ENCODE data around the gene SPATS2.

Gene SPATS2

GRCh38 chr12:49397000-49397399 is 29.7 kb downstream of the SPATS2 start:
- no peak overlapping the region for H3K9ac ChIP-seq (ENCODE audit: insufficient read length)
- no peak overlapping the region for H3K27ac ChIP-seq
- H3K36me3 ChIP-seq (ENCODE audit: insufficient read depth, low read length), result no peaks in the 10 kb centered on the region
- no peak for DNase-seq (ENCODE audit: low read depth, low spot score)
- TF ChIP-seq EZH2 (IDR thresholded peaks at IDR 0.05), result no peak
- TF ChIP-seq POLR2AphosphoS5 (IDR thresholded peaks at IDR 0.05; ENCODE audit: borderline replicate concordance, low read depth, low read length), result no peak
- no peak for TF ChIP-seq FOXP2 (optimal IDR thresholded peaks at IDR 0.05; ENCODE audit: control extremely low read depth, extremely low read length, insufficient read depth)
- H3K4me3 ChIP-seq, result no peak overlapping the region
- H3K9me3 ChIP-seq (ENCODE audit: low read depth, low read length), result no peaks in the 10 kb centered on the region

DNA sequence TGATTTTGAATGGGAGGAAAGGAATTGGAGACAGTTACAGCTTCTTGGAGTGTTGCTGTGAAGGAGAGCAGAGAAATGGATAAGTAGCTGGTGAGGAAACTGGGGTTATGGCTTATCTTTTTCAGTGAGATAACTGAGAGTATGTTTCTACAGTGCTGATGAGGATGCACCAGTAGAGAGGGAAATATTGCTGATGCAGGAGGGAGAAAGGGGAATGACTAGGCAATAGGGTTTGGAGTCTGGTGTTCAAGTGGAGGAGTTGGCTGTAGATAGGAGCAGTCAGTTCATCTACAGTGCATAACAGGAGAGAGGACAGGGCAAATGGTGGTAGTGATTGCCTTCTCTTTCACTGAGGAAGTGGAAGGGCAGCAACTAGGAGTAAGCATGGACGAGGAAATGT is 33.0 kb downstream of the SPATS2 start:
- no peak overlapping the region for H3K4me3 ChIP-seq
- no peak overlapping the region for H3K9ac ChIP-seq (ENCODE audit: insufficient read length)
- no peak overlapping the region for H3K27ac ChIP-seq
- no peak for DNase-seq (ENCODE audit: low read depth, low spot score)
- no peak for TF ChIP-seq EZH2 (IDR thresholded peaks at IDR 0.05)
- TF ChIP-seq POLR2AphosphoS5 (IDR thresholded peaks at IDR 0.05; ENCODE audit: borderline replicate concordance, low read depth, low read length), result no peak
- TF ChIP-seq FOXP2 (optimal IDR thresholded peaks at IDR 0.05; ENCODE audit: control extremely low read depth, extremely low read length, insufficient read depth), result no peak
- H3K36me3 ChIP-seq (ENCODE audit: insufficient read depth, low read length), result no peaks in the 10 kb centered on the region
- H3K9me3 ChIP-seq (ENCODE audit: low read depth, low read length), result no peaks in the 10 kb centered on the region

DNA sequence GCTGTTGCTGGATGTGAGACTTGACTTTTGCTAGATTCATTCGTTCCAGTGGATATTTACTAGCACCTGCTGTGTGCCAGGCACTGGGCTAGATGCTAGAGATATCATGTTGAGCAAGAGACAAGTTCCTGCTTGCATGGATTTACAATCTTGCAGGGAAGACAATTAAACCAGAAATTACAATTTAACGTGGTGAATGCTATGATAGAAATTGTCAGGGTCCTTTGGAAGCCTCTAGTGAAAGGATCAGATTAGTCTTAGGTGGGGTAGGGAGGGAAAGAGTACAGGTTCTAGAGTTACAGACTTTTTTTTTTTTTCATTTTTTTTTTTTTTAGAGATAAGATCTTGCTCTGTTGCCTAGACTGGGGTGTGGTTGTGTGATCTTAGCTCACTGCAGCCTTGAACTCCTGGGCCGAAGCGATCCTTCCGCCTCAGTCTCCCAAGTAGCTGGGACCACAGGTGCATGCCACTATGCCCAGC is 36.7 kb downstream of the SPATS2 start:
- DNase-seq (ENCODE audit: low read depth, low spot score), result no peak
- no peaks in the 10 kb centered on the region for H3K36me3 ChIP-seq (ENCODE audit: insufficient read depth, low read length)
- H3K9ac ChIP-seq (ENCODE audit: insufficient read length), result no peak overlapping the region
- H3K9me3 ChIP-seq (ENCODE audit: low read depth, low read length), result no peaks in the 10 kb centered on the region
- TF ChIP-seq EZH2 (IDR thresholded peaks at IDR 0.05), result no peak
- no peak for TF ChIP-seq FOXP2 (optimal IDR thresholded peaks at IDR 0.05; ENCODE audit: control extremely low read depth, extremely low read length, insufficient read depth)
- TF ChIP-seq POLR2AphosphoS5 (IDR thresholded peaks at IDR 0.05; ENCODE audit: borderline replicate concordance, low read depth, low read length), result no peak
- peak overlapping the region; percentile 59 for H3K27ac ChIP-seq
- no peak overlapping the region for H3K4me3 ChIP-seq

DNA sequence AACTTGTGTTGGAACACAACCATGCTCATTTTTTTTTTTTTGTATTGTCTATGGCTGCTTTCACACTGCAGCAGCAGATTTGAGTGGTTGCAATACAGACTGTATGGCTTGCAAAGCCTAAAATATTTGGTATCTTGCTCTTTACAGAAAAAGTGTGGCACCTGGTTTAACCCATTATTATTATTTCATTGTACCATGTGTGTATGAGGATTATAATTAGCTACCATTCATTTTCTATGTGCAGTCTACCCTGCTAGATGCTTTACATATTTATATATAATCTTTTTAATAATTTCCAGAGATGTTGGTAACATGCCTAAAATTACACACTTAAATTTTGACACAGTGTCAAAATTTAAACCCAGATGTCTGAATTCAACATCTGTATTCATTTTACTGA is 37.7 kb downstream of the SPATS2 start:
- peak overlapping the region; percentile 50 for H3K27ac ChIP-seq
- TF ChIP-seq EZH2 (IDR thresholded peaks at IDR 0.05) (no peak), FOXP2 (optimal IDR thresholded peaks at IDR 0.05; ENCODE audit: control extremely low read depth, extremely low read length, insufficient read depth) (no peak), POLR2AphosphoS5 (IDR thresholded peaks at IDR 0.05; ENCODE audit: borderline replicate concordance, low read depth, low read length) (no peak)
- no peak overlapping the region for H3K4me3 ChIP-seq
- no peaks in the 10 kb centered on the region for H3K9me3 ChIP-seq (ENCODE audit: low read depth, low read length)
- no peaks in the 10 kb centered on the region for H3K36me3 ChIP-seq (ENCODE audit: insufficient read depth, low read length)
- no peak overlapping the region for H3K9ac ChIP-seq (ENCODE audit: insufficient read length)
- DNase-seq (ENCODE audit: low read depth, low spot score), result no peak

- Histone ChIP-seq H3K36me3 (ENCODE audit: insufficient read depth, low read length) (peaks cover 3% of the 10 kb centered on the region; the same call in 1 of the 2 replicates), H3K9ac (ENCODE audit: insufficient read length) (no peak overlapping the region), H3K27ac (peak overlapping the region; percentile 5; the same call in 1 of the 2 replicates), H3K9me3 (ENCODE audit: low read depth, low read length) (no peaks in the 10 kb centered on the region), H3K4me3 (no peak overlapping the region)
- TF ChIP-seq EZH2 (IDR thresholded peaks at IDR 0.05) (no peak), POLR2AphosphoS5 (IDR thresholded peaks at IDR 0.05; ENCODE audit: borderline replicate concordance, low read depth, low read length) (no peak), FOXP2 (optimal IDR thresholded peaks at IDR 0.05; ENCODE audit: control extremely low read depth, extremely low read length, insufficient read depth) (no peak)
- no peak for DNase-seq (ENCODE audit: low read depth, low spot score)
Measured at GRCh38 chr12:49410818-49411217, 43.6 kb downstream of the SPATS2 start.

DNA sequence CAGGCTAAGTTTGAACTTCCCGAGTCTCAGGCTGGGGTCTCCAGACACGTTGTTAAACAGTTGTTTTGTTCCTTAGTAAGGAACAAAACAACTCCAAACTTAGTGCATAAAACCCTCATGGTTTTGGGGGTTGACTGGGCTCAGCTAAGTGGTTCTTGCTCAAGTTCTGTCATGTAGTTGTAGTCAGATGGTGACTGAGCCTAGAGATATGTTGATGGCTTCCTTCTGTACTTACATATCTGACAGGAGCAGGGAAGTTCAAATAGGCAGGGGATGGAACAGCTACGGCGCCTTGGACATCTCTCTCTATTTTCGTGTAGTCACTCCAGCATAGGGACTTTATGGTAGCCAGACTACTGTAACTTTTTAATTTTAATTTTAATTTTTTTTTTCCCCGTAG is 45.7 kb downstream of the SPATS2 start:
- Histone ChIP-seq H3K36me3 (ENCODE audit: insufficient read depth, low read length) (peaks cover 3% of the 10 kb centered on the region; the same call in 1 of the 2 replicates), H3K4me3 (no peak overlapping the region), H3K9ac (ENCODE audit: insufficient read length) (no peak overlapping the region), H3K27ac (no peak overlapping the region), H3K9me3 (ENCODE audit: low read depth, low read length) (no peaks in the 10 kb centered on the region)
- no peak for DNase-seq (ENCODE audit: low read depth, low spot score)
- no peak for TF ChIP-seq FOXP2 (optimal IDR thresholded peaks at IDR 0.05; ENCODE audit: control extremely low read depth, extremely low read length, insufficient read depth)
- TF ChIP-seq EZH2 (IDR thresholded peaks at IDR 0.05), result no peak

GRCh38 chr12:49413796-49414195 is 46.5 kb downstream of the SPATS2 start:
- TF ChIP-seq FOXP2 (optimal IDR thresholded peaks at IDR 0.05; ENCODE audit: control extremely low read depth, extremely low read length, insufficient read depth) (no peak), POLR2AphosphoS5 (IDR thresholded peaks at IDR 0.05; ENCODE audit: borderline replicate concordance, low read depth, low read length) (no peak)
- Histone ChIP-seq H3K27ac (peak overlapping the region; percentile 72), H3K9me3 (ENCODE audit: low read depth, low read length) (no peaks in the 10 kb centered on the region), H3K36me3 (ENCODE audit: insufficient read depth, low read length) (peaks cover 3% of the 10 kb centered on the region; the same call in 1 of the 2 replicates), H3K4me3 (no peak overlapping the region), H3K9ac (ENCODE audit: insufficient read length) (no peak overlapping the region)
- DNase-seq (ENCODE audit: low read depth, low spot score), result no peak

GRCh38 chr12:49414364-49414763 is 47.1 kb downstream of the SPATS2 start:
- TF ChIP-seq EZH2 (IDR thresholded peaks at IDR 0.05), result no peak
- TF ChIP-seq POLR2AphosphoS5 (IDR thresholded peaks at IDR 0.05; ENCODE audit: borderline replicate concordance, low read depth, low read length), result no peak
- TF ChIP-seq FOXP2 (optimal IDR thresholded peaks at IDR 0.05; ENCODE audit: control extremely low read depth, extremely low read length, insufficient read depth), result no peak
- peaks cover 3% of the 10 kb centered on the region; the same call in 1 of the 2 replicates for H3K36me3 ChIP-seq (ENCODE audit: insufficient read depth, low read length)
- no peak overlapping the region for H3K4me3 ChIP-seq
- peak overlapping the region; percentile 72 for H3K27ac ChIP-seq
- no peaks in the 10 kb centered on the region for H3K9me3 ChIP-seq (ENCODE audit: low read depth, low read length)
- DNase-seq (ENCODE audit: low read depth, low spot score), result no peak
- no peak overlapping the region for H3K9ac ChIP-seq (ENCODE audit: insufficient read length)

GRCh38 chr12:49415521-49415970 is 48.3 kb downstream of the SPATS2 start:
- no peak for TF ChIP-seq FOXP2 (optimal IDR thresholded peaks at IDR 0.05; ENCODE audit: control extremely low read depth, extremely low read length, insufficient read depth)
- no peak for TF ChIP-seq EZH2 (IDR thresholded peaks at IDR 0.05)
- TF ChIP-seq POLR2AphosphoS5 (IDR thresholded peaks at IDR 0.05; ENCODE audit: borderline replicate concordance, low read depth, low read length), result no peak
- H3K27ac ChIP-seq, result peak overlapping the region; percentile 72
- peak overlapping the region; percentile 32; the same call in 1 of the 2 replicates for H3K4me3 ChIP-seq
- H3K9me3 ChIP-seq (ENCODE audit: low read depth, low read length), result no peaks in the 10 kb centered on the region
- peak; percentile 50 for DNase-seq (ENCODE audit: low read depth, low spot score)
- H3K9ac ChIP-seq (ENCODE audit: insufficient read length), result no peak overlapping the region
- peaks cover 3% of the 10 kb centered on the region; the same call in 1 of the 2 replicates for H3K36me3 ChIP-seq (ENCODE audit: insufficient read depth, low read length)

All from SK-N-MC (cell line).